GM12878 (cell line): Measurements from ENCODE around the gene SHLD1. TPM values are rescaled to one million over a fixed set of nuclear protein-coding genes. Genes with fewer than 3 reads are reported as not detected.

Experiments used
- ATAC-seq: fragments of 200-7000 bp; cut with Tn5 transposase; 3 replicates; pipeline ENCODE4 v1.9.1; 2020; ENCODE audit warnings: mild to moderate bottlenecking, moderate library complexity
- BruUV-seq: library from RNA; stranded (reverse); fragments of 400-500 nt; replicated peaks from 2 replicates; lab custom pipeline; 2021; lab: Mats Ljungman, UMichigan
- CTCF ChIA-PET: fragments of 300-600 bp; sonication (Branson Sonifier 250); formaldehyde crosslinking; extraction: SDS; loops from one replicate; lab custom pipeline; 2021; ENCODE audit warnings: inconsistent platforms; lab: Yijun Ruan, JAX
- POLR2A ChIA-PET: fragments of 350-600 bp; formaldehyde crosslinking; extraction: SDS; loops from one replicate; lab custom pipeline; 2021; ENCODE audit warnings: inconsistent platforms; lab: Charles Lee
- RAD21 ChIA-PET: fragments of 300-600 bp; sonication (Branson Sonifier 250); formaldehyde crosslinking; loops from one replicate; lab custom pipeline; 2023; ENCODE audit warnings: antibody characterized with exemption; ENCODE audit not compliant: unreplicated experiment; lab: Charles Lee
- SMC1A ChIA-PET: fragments of 300-600 bp; sonication (Branson Sonifier 250); formaldehyde crosslinking; loops from one replicate; lab custom pipeline; 2023; ENCODE audit not compliant: unreplicated experiment, uncharacterized antibody; lab: Charles Lee
- DNase-seq: peaks from one replicate; pipeline ENCODE4 v3.0.0-alpha.2; 2011; ENCODE audit warnings: low read depth, low spot score
- FAIRE-seq: peaks from 3 replicates; lab custom pipeline; 2011; peaks lifted over from hg19 to GRCh38; lab: Jason Lieb, UNC
- H2AFZ ChIP-seq: 2 replicates; pipeline ENCODE4 v1.6.0; 2011; ENCODE audit warnings: low read depth, low read length, control low read depth; ENCODE audit not compliant: control insufficient read depth
- H3K27ac ChIP-seq: 2 replicates; pipeline ENCODE4 v1.5.1; 2011; ENCODE audit warnings: control low read depth; ENCODE audit not compliant: control insufficient read depth, insufficient read depth
- H3K27me3 ChIP-seq, 2 experiments: replicated peaks in 1 of 2; 2 replicates each; pipeline versions ENCODE4 v1.6.0 to v1.6.1; 2011; ENCODE audit warnings: low read length in 1 of 2; ENCODE audit not compliant: control insufficient read depth in 2 of 2, insufficient read depth in 2 of 2
- H3K36me3 ChIP-seq, 2 experiments: 2 replicates each; pipeline ENCODE4 v1.5.1; 2011; ENCODE audit warnings: low read length in 1 of 2; ENCODE audit not compliant: control insufficient read depth in 2 of 2, insufficient read depth in 2 of 2
- H3K4me1 ChIP-seq: 2 replicates; pipeline ENCODE4 v1.6.1; 2011; ENCODE audit warnings: mild to moderate bottlenecking, low read length, moderate library complexity, mixed read lengths; ENCODE audit not compliant: control insufficient read depth, insufficient read depth
- H3K4me2 ChIP-seq: 2 replicates; pipeline ENCODE4 v1.6.0; 2011; ENCODE audit warnings: control low read depth; ENCODE audit not compliant: control insufficient read depth, insufficient read depth
- H3K4me3 ChIP-seq: fragments of 200-600 bp; sonication (generic); 2 replicates; pipeline ENCODE4 v1.5.1; 2016
- H3K79me2 ChIP-seq: 2 replicates; pipeline ENCODE4 v1.6.0; 2011; ENCODE audit warnings: low read length; ENCODE audit not compliant: control insufficient read depth, insufficient read depth
- H3K9ac ChIP-seq: 2 replicates; pipeline ENCODE4 v1.8.0; 2011; ENCODE audit warnings: low read length, control low read depth, mixed read lengths; ENCODE audit not compliant: control insufficient read depth, insufficient read depth
- H3K9me3 ChIP-seq: replicated peaks from 3 replicates; pipeline ENCODE4 v1.5.1; 2011; ENCODE audit warnings: mild to moderate bottlenecking, low read length; ENCODE audit not compliant: control insufficient read depth, insufficient read depth
- H4K20me1 ChIP-seq: 2 replicates; pipeline ENCODE4 v1.6.0; 2011; ENCODE audit not compliant: control insufficient read depth, insufficient read depth
- BCL11A ChIP-seq: IDR thresholded peaks from 2 replicates; pipeline ENCODE4 v1.6.1; 2011; ENCODE audit warnings: low read depth, low read length
- FOXM1 ChIP-seq: IDR thresholded peaks from 2 replicates; pipeline ENCODE4 v1.6.1; 2012; ENCODE audit warnings: low read depth, mild to moderate bottlenecking, inconsistent platforms, low read length, moderate library complexity
- IRF3 ChIP-seq: fragments of 450-650 bp; IDR thresholded peaks from 2 replicates; pipeline ENCODE4 v1.6.1; 2014; ENCODE audit warnings: mild to moderate bottlenecking
- KDM1A ChIP-seq: fragments of 200-600 bp; sonication (generic); IDR thresholded peaks from 2 replicates; pipeline ENCODE4 v1.6.1; 2016; ENCODE audit warnings: borderline replicate concordance
- MTA3 ChIP-seq: IDR thresholded peaks from 2 replicates; pipeline ENCODE4 v1.6.1; 2012; ENCODE audit warnings: low read length, inconsistent platforms, borderline replicate concordance
- NBN ChIP-seq: fragments of 450-650 bp; IDR thresholded peaks from 2 replicates; pipeline ENCODE4 v1.6.1; 2016
- NFYA ChIP-seq: IDR thresholded peaks from 2 replicates; pipeline ENCODE4 v1.6.1; 2011; ENCODE audit warnings: low read depth, mild to moderate bottlenecking, low read length, improper control_type of control experiment, borderline replicate concordance
- NR2C1 ChIP-seq: fragments of 450-650 bp; IDR thresholded peaks from 2 replicates; pipeline ENCODE4 v1.6.1; 2017; ENCODE audit warnings: antibody characterized with exemption, mild to moderate bottlenecking, moderate library complexity
- PAX8 ChIP-seq: fragments of 450-650 bp; IDR thresholded peaks from 2 replicates; pipeline ENCODE4 v1.6.1; 2017; ENCODE audit warnings: mild to moderate bottlenecking, moderate library complexity
- RAD21 ChIP-seq: IDR thresholded peaks from 2 replicates; pipeline ENCODE4 v1.6.1; 2011; ENCODE audit warnings: mild to moderate bottlenecking, low read depth, low read length, moderate library complexity; ENCODE audit not compliant: insufficient read depth
- SREBF1 ChIP-seq: IDR thresholded peaks from 2 replicates; pipeline ENCODE4 v1.6.1; 2012; ENCODE audit warnings: mild to moderate bottlenecking, low read length
- STAT1 ChIP-seq: fragments of 450-650 bp; conservative IDR thresholded peaks from 2 replicates; pipeline ENCODE4 v1.6.1; 2014; ENCODE audit warnings: antibody characterized with exemption, mild to moderate bottlenecking
- TCF3 ChIP-seq: IDR thresholded peaks from 2 replicates; pipeline ENCODE4 v1.6.1; 2012; ENCODE audit warnings: low read depth, mild to moderate bottlenecking, low read length, borderline replicate concordance; ENCODE audit not compliant: insufficient read depth
- ZNF384 ChIP-seq: IDR thresholded peaks from 2 replicates; pipeline ENCODE4 v1.6.1; 2012; ENCODE audit warnings: low read depth, mild to moderate bottlenecking, low read length, improper control_type of control experiment, borderline replicate concordance
- WGBS: methylation state at CpG from one replicate; pipeline ENCODE4 v1.1.6; 2016; ENCODE audit warnings: low lambda C conversion rate; ENCODE audit not compliant: insufficient replicate concordance, insufficient coverage; ENCODE audit errors: missing lambda C conversion rate; 5-methylcytosine and 5-hydroxymethylcytosine counted together
- in situ Hi-C: fragments of 300-500 bp; cut with MboI; formaldehyde crosslinking; loops from 9 replicates; pipeline ENCODE4 v1.14.3; 2018; ENCODE audit warnings: mixed read lengths
- intact Hi-C: fragments of 100-400 bp; cut with micrococcal nuclease; formaldehyde crosslinking; loops from one replicate; pipeline ENCODE4 v1.14.2; 2022; ENCODE audit not compliant: unreplicated experiment
- polyA plus RNA-seq, 11 experiments: library from polyadenylated mRNA; depleted of rRNA in 4 of 11; unstranded in 6 of 11; stranded (reverse) in 5 of 11; fragments of >200 nt; fragmentation: Nextera tagmentation in 4 of 11; fragmentation: Illumina TruSeq in 1 of 11; extraction: Ambion mirVana in 4 of 11; extraction: Trizol in 1 of 11; gene quantifications; 1 replicate in 1 of 11; 2 replicates in 10 of 11; pipeline versions ENCODE4 v1.2.1 to v1.2.3, GENCODE V29; 2011 to 2016; ENCODE audit warnings: inconsistent platforms in 2 of 11, missing spikeins in 2 of 11, low read depth in 1 of 11
- total RNA-seq, 4 experiments: library from RNA; depleted of rRNA in 3 of 4; stranded (reverse); fragments of >200 nt in 3 of 4; fragmentation: Illumina TruSeq in 1 of 4; extraction: Trizol in 1 of 4; gene quantifications; 2 replicates each; pipeline versions ENCODE4 v1.2.1 to v1.2.3, GENCODE V29; 2013 to 2021
- TF ChIP-seq, protein P1 (sequence below): fragments of 450-650 bp; IDR thresholded peaks from 2 replicates; pipeline ENCODE4 v1.6.1; 2017; ENCODE audit warnings: mild to moderate bottlenecking, moderate library complexity
- TF ChIP-seq, protein P2 (sequence below): IDR thresholded peaks from 2 replicates; pipeline ENCODE4 v1.6.1; 2011; ENCODE audit warnings: borderline replicate concordance, low read depth, mild to moderate bottlenecking, moderate library complexity, low read length; ENCODE audit not compliant: insufficient read depth, poor library complexity, severe bottlenecking
- TF ChIP-seq, protein P3 (sequence below): fragments of 450-650 bp; IDR thresholded peaks from 2 replicates; pipeline ENCODE4 v1.6.1; 2016; ENCODE audit warnings: mild to moderate bottlenecking

SHLD1 gene
- total and polyA plus RNA-seq, 10 of the 15 experiments (the other 5 are each of a cell fraction or from before 2014, with no cell fraction given), result 10.8 to 70.9 (median 25.4) TPM

DNA sequence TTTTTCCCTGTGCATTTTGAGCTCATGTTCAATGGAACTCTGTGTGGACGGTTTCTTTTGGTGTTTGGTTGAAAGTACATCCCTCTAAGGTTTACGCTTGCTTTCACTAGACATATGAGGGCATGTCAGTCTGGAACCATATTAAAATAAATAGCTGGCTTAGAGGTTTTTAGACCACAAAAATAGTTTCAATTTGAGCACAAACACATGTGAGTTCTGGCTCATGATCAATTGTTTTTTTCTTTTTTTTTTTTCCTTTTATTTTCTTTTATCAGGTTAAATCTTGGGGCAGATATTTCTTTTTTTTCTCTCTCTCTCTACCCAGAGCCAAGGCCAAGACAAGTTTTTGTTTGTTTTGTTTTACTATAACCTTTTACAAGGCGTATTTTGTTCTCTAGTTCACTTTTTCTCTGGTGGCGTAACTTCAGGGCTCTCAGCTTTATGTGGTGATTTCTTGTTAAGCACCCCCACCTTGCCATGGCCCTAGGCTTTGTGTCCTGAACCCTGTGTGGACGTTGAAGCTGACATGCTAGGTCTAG, 92.9 kb downstream of the SHLD1 start:
- peak overlapping the region; percentile 60 for H3K4me2 ChIP-seq
- H3K9me3 ChIP-seq, result no peaks in the 10 kb centered on the region
- CTCF ChIA-PET, result interaction anchor here (0.6 to 1.6 kb wide), 10 partner anchors 14 to 354 kb away, joined by 3 to 7 read pairs (median 3); no protein-coding TSS in a partner anchor
- POLR2A ChIA-PET, result interaction anchor here (0.6 to 1.0 kb wide), 4 partner anchors 17 to 1534 kb away, joined by 3 read pairs; no protein-coding TSS in a partner anchor
- RAD21 ChIA-PET, result interaction anchor here (1.2 to 4.0 kb wide), 6 partner anchors 17 to 314 kb away, joined by 4 to 17 read pairs (median 6); no protein-coding TSS in a partner anchor
- in situ Hi-C loops (no loop called here), intact Hi-C loops (no loop called here)
- no peaks in the 10 kb centered on the region for H4K20me1 ChIP-seq
- H3K27ac ChIP-seq, result no peak overlapping the region
- peak; percentile 55 for DNase-seq
- H3K79me2 ChIP-seq, result no peaks in the 10 kb centered on the region; the same call in 1 of the 2 replicates
- no peaks in the 10 kb centered on the region for H3K36me3 ChIP-seq
- SMC1A ChIA-PET, result interaction anchor here (0.6 to 2.8 kb wide), 20 partner anchors 9 to 650 kb away, joined by 3 to 14 read pairs (median 4); no protein-coding TSS in a partner anchor
- peak; percentile 13 for FAIRE-seq
- H3K4me3 ChIP-seq, result no peak overlapping the region
- no peaks in the 10 kb centered on the region for H3K27me3 ChIP-seq
- H2AFZ ChIP-seq, result no peak overlapping the region
- peak; percentile 85 for ATAC-seq
- H3K4me1 ChIP-seq, result peaks cover 31% of the 10 kb centered on the region
- no TSS peak for BruUV-seq
- WGBS, result 19% methylated on average over 5 of the region's 5 CpGs
- no peak overlapping the region for H3K9ac ChIP-seq
- TF ChIP-seq, protein P1, sequence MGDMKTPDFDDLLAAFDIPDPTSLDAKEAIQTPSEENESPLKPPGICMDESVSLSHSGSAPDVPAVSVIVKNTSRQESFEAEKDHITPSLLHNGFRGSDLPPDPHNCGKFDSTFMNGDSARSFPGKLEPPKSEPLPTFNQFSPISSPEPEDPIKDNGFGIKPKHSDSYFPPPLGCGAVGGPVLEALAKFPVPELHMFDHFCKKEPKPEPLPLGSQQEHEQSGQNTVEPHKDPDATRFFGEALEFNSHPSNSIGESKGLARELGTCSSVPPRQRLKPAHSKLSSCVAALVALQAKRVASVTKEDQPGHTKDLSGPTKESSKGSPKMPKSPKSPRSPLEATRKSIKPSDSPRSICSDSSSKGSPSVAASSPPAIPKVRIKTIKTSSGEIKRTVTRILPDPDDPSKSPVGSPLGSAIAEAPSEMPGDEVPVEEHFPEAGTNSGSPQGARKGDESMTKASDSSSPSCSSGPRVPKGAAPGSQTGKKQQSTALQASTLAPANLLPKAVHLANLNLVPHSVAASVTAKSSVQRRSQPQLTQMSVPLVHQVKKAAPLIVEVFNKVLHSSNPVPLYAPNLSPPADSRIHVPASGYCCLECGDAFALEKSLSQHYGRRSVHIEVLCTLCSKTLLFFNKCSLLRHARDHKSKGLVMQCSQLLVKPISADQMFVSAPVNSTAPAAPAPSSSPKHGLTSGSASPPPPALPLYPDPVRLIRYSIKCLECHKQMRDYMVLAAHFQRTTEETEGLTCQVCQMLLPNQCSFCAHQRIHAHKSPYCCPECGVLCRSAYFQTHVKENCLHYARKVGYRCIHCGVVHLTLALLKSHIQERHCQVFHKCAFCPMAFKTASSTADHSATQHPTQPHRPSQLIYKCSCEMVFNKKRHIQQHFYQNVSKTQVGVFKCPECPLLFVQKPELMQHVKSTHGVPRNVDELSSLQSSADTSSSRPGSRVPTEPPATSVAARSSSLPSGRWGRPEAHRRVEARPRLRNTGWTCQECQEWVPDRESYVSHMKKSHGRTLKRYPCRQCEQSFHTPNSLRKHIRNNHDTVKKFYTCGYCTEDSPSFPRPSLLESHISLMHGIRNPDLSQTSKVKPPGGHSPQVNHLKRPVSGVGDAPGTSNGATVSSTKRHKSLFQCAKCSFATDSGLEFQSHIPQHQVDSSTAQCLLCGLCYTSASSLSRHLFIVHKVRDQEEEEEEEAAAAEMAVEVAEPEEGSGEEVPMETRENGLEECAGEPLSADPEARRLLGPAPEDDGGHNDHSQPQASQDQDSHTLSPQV, result no peak
- TF ChIP-seq NFYA (no peak), SREBF1 (no peak), FOXM1 (peak; percentile 56; the same call in 1 of the 2 replicates), STAT1 (no peak), ZNF384 (peak; percentile 87), NR2C1 (no peak), IRF3 (no peak), RAD21 (no peak), NBN (0 out of 2 replicates have a peak, but pooled peaks have one; percentile 31), BCL11A (peak; percentile 62; the same call in 1 of the 2 replicates), PAX8 (no peak), KDM1A (no peak), TCF3 (no peak), MTA3 (peak; percentile 73; the same call in 1 of the 2 replicates)
- TF ChIP-seq, protein P2, sequence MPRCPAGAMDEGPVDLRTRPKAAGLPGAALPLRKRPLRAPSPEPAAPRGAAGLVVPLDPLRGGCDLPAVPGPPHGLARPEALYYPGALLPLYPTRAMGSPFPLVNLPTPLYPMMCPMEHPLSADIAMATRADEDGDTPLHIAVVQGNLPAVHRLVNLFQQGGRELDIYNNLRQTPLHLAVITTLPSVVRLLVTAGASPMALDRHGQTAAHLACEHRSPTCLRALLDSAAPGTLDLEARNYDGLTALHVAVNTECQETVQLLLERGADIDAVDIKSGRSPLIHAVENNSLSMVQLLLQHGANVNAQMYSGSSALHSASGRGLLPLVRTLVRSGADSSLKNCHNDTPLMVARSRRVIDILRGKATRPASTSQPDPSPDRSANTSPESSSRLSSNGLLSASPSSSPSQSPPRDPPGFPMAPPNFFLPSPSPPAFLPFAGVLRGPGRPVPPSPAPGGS, result no peak
- TF ChIP-seq, protein P3, sequence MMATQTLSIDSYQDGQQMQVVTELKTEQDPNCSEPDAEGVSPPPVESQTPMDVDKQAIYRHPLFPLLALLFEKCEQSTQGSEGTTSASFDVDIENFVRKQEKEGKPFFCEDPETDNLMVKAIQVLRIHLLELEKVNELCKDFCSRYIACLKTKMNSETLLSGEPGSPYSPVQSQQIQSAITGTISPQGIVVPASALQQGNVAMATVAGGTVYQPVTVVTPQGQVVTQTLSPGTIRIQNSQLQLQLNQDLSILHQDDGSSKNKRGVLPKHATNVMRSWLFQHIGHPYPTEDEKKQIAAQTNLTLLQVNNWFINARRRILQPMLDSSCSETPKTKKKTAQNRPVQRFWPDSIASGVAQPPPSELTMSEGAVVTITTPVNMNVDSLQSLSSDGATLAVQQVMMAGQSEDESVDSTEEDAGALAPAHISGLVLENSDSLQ, result peak; percentile 89
